Kidney capillary endothelial cell (primary cell): ENCODE measurements around the gene PLD6.

Experiments used
- DNase-seq: peaks from one replicate; pipeline ENCODE4 v3.0.0-alpha.2; 2018; ENCODE audit warnings: low spot score

Gene PLD6

DNA sequence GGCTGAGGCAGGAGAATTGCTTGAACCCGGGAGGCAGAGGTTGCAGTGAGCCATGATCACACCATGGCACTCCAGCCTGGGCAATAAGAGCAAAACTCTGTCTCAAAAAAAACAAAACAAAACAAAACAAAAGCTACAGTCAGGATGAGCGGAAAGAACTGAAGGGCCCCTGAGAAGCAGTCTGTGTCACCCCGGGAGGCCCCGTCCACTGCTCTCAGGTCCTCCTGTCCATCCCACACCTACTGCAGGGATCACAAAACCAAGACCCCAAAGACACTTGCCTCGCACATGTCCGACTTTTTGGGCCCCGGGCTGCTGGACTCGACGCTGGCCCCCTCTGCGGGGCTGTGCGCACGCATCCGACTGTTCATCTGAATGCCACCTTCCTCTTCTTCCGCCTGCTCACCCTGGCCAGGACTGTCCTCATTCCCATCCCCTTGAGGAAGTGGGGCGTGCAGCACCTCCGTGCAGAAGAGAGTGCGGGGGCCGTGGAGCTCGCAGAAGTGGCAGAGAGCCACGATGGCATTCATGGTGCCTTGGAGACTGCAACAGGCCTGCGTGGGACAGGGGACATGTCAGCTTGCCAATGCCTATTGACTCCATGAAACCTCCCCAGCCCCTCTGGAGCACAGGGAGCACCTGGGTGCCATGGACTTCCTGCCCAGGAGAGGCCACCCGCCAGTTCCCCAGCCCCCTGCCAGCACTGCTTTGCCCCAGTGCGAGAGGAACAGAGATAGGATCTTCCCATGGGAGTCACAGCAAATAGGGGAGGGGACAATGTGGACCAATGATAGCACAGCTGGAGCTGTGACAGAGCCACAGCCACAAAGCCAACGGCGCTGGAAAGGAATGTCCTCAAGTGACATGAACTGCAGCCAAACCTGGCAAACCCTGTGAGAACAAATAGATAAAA, 21.7 kb upstream of the PLD6 start:
- DNase-seq, result no peak

DNA sequence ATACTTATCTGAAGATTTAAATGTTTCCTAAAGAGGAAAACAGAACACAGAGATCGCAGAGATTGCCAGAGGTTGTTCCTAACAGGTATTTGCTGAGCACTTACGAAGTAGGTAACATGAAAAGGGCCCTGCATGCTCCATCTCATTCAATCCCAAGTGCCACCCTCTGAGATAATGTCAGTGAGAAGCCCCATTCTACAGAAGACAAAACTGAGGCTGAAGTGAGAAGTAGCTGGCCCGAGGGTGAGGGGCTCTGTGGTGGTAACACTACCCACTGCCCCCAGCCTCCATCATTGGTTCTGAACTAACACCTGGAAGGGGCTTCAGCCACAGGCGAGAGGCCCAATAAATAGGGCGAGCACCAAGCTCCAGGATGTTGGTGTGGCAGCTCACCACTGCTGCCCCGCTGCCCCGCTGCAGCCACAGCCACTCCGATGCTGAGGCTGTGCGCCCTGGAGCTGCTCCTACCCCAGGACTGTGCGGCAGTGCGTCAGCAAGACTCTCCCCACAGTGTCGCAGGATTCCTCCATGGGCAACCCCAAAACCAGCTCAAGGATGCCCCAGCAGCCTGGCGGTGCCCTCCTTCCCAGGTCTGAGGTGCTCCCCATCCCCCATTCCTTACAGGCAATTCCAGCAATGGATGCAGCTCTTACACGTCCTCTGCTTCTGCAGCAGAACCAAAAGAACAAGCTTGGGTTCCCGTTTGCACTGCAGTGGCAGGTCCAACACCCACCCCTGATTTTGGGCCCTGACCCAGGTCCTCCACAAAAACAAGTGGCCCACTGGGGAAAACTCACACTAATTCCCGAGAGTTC, 20.5 kb upstream of the PLD6 start:
- DNase-seq, result no peak

DNA sequence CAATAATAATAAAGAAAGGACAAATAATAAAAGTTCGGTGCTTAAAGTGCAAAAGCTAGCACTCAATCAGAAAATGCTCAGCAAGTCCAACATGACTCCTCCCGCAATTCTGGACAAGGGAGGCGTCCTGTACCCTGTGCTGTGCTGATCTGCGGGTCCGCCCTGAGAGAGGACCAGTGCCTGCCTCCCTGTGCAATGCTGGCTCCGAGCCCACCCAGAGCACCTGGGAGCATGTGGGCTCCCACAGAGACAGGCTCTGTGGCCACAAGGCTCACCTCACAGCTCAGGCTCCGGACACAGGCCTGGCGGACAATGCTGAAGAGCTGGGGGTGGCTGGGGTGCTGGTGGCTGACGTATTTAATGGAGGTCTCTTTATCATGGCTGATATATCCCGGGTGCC, 19.8 kb upstream of the PLD6 start:
- no peak for DNase-seq

DNA sequence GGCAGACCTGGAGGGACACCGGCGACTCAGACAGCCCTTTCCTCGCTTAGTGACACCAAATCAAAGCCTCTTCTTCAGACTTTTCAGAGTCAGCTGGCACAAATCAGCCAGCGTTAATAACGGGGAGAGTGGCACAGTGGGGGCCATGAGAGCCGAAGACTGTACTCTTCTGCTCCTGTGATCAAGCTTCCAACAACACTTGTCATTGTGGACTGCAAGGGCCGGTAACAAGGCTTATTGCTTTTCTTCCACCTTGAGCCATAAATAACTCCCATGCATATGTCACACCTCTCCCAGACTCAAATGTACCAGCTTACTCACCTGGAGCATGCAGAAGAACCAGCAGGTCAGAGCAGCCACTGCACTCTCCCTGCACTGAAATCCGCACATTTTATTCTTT, 18.0 kb upstream of the PLD6 start:
- no peak for DNase-seq

DNA sequence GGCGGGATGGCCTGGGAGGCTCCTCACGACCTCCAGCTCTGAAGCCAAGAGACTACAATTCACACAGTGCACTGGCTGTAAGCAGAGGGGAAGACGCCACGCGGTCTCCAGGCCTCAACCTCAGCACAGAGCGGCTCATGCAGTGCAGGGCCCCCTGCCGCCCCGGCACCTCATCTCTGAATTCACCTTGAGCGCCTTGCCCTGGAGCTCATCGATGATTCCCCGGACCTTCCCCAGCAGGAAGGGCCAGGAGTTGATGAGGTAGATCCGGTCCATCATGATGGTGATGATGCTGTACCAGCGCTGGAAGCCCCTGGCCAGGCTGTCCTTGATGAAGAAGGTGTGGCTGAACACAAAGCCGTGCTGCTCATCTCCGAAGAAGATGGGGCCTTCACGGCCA, 17.6 kb upstream of the PLD6 start:
- DNase-seq, result no peak

DNA sequence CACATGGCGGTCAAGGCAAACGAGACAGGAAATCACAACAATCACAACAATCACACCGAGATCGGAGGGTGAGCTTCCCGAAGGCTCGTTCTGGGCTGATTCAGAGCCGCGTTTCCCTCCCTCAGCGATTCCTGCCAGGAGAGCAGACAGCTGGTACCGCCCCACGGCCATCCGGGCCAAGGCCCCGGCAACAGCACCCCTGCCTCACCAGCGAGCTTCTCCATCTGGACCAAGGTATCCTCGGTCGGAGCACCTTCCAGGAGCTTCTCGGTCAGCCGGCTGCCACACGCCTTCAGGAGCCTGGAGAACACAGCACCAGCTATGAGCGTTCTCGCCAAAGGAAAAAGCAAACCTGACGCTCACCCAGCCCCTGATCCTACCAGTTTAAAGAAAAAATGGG, 15.2 kb upstream of the PLD6 start:
- no peak for DNase-seq

DNA sequence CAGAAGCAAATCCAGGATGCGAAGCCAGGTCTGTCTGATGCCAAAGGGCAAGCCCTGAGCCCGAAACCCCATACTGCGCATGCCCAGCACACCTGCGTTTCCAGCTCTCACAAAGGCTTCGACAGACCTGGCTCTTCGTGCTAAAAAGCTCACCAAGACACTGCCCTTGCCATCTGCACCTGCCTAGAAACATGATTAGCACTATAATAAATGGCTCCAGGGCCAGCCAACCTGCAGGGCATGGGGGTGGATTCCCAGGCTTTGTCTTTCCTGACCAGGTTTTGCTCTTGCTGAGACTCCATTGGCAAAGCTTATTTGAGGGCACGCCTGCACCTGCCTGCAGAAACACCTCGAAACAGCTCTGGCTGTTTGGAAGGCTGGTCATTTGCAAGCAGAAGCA, 14.4 kb upstream of the PLD6 start:
- no peak for DNase-seq

DNA sequence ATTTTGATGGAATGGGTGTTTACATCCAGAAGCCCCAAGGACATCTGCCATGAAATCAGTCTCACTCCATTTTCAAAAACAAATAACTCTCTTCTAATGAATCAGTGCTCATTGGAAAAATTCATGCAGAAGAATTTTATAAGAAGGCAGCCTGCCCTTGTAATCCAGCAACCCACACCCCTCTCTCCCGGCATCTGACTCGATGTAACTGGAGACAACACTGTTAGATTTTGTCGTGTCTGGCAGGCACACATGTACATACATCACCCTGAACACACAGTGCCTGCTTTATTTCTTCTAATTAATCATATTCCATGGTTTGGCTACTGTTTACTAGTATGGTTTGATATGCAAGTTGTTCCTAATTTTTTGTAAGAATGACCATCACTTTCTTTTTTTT, 11.9 kb upstream of the PLD6 start:
- no peak for DNase-seq

DNA sequence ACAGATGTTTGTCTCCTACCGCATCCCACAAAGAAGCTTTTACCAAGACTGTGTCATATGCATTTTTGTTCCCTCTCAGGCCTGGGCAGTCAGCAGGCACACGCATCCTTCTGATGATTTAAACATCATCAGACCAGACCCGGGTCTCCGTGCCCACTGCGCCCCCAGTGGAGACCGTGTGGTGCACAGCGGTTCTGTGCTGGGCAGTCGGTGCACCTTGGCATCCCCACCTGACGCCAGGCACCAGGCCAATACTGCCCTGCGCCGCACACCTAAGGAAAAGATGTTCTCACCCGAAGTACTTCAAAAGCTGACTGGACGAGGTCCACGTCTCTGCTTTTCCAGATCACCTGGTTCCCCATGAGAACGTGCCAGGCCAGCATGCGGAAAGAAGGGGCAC, 10.6 kb upstream of the PLD6 start:
- no peak for DNase-seq

DNA sequence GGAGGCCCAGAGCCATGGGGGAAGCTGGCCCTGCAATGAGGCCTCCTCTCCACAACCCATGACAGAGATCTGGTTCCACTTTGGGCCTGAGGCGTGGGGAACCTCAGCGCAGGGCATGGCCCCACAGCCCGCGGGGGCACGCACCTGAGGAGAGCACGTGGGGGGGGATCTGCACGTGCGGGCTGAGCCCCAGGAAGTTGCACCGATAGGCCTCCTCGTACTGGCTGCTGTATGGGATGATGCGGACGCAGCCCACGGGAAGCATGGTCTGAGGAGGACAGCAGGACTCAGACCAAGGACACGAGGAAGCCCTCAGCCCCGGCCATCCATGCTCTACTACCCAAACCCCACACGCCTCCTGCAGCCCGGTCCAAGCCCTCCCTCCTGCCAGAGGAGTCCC, 10.1 kb upstream of the PLD6 start:
- DNase-seq, result no peak

DNA sequence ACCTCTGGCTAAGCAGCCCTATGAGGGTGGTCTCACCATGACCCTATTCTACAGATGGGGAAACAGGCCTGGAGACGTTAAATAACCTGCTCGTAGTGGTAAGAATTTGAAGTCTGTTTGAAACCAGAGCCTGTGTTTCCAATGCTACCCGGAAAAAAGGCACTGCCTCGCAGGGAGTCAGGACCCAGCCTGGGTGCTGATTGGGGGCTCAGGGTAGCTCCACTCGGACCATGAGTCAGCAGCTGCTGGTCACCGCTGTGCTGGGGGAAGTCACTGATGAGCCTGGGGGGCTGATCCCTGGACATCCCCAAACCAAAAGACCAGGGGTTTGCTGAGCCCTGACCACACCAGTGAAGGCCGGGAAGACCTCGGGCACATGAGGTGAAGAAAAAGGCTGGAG, 9.4 kb upstream of the PLD6 start:
- no peak for DNase-seq

DNA sequence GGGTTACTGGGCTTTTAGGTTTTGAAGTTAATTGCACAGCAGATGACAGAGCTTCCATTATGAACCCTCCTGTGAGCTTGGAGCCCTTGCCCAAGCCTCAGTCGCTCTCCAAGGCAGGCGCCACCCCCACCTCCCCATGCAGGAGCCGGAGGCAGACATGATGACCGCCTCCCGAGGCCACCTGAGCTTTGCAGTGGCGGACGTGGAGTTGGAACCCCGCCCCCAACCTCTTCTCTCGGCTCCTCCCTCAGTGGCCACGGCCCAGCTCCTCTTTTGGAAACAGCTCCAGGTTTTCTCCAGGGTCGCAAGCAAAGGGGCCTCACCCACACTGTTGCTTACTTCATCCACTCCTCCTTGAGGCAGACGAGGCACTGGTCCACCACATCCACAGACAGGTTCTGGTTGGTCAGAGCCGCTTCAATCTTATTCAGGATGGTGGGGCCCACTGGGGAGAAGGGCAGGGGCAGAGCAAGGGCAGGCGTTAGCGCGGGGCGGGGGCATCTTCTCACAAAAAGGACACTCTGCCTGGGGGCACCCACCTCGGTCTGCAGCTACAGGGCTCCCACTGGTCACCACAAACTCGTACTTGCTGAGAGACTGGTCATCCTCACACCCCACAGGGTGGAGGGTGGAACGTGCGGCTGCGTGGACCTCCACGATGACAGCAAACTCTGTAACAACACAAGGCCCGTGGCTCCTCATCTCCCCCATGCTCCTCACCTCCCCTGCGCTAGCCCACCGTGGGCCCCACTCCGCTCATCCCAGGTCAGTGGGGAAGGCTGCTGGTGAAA, 8.7 kb upstream of the PLD6 start:
- DNase-seq, result no peak

DNA sequence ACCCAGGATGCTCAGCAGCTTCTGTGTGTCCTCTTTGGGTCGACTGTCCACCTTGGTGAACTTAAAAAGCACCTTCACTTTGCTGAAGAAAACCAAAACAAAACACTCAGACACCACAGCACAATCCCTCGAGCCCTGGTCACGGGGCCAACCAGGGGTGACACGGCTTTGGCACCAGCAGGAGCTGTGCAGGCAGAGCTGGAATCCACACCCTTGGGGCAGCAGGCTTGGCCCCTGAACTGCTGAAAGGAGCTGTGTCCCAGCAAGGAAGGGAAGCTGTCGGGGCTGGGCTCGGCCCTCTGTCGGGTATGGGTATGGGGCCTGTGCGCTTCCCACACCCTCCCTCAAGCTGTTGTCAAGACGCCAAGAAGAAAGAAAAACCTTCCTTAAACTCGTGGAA, 7.6 kb upstream of the PLD6 start:
- DNase-seq, result no peak

DNA sequence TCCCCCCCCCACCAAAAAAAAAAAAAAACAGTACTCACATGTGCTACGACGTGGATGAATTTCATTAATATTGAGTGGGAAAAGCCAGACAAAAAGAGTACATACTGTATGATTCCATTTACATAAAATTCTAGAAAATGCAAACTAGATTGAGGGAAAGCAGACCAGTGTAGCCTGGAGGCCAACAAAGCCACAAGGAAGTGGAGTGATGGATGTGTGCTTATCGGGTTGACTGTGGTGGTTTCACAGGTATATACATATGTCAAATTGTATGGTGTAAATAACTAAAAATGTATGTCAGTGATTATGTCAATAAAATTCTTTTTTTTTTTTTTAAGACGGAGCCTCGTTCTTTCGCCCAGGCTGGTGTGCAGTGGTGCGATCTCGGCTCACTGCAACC, 1.9 kb upstream of the PLD6 start:
- DNase-seq, result no peak

DNA sequence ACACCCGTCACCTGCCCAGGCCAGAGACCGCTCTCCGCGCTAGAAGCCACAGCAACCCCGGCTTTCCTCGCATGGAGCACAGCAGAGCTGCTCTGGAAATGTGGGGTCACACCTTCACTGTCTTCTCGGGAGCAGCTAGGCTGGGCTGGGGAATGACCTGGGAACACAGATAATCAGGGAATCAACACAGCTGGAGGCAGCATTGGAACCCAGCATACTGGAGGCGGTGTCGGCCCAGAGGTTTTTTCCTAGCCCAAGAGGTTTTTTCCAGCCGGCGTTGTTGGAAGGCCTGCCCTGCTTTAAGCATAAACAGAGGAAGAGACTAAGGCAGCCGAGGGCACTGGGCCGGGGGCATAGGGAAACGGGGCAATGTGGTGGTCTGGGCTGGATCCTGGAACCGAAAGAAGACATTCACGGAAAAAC, 791 bp upstream of the PLD6 start:
- no peak for DNase-seq

DNA sequence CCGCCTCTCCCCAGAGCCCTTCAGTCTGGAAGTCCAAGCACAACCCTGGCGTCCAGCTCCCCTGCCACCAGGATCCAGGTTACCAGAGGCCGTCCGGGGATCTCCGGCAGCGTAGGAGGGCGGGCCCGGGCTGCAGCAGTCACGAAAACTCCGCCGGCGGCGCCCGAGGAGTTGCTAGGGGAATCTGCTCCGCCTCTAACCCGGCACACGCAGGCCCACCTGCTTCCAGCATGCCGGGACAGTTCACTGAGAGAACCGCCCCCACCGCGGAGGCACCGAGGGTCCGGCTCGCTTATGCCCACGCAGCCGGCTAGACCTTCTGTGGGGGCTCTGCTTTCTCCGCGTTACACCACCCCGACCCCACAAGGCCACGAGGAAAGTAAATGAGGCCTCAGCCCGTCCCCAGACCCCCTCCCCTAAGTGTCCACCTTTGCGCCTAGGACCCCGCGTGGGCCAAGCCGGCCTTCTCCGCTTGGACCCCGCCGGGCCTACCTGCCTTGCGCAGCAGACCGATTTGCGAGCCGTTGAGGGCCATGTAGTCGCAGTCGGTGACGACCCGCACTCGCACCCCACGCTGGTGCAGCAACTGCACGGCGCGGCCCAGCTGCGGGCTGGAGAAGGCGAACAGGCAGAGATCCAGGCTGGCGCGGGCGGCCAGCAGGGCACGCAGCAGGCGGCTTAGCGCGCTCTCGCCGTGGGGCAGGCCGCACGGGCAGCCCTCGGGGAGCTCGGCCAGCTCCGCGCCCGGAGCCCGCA, 587 bp downstream of the PLD6 start:
- no peak for DNase-seq

DNA sequence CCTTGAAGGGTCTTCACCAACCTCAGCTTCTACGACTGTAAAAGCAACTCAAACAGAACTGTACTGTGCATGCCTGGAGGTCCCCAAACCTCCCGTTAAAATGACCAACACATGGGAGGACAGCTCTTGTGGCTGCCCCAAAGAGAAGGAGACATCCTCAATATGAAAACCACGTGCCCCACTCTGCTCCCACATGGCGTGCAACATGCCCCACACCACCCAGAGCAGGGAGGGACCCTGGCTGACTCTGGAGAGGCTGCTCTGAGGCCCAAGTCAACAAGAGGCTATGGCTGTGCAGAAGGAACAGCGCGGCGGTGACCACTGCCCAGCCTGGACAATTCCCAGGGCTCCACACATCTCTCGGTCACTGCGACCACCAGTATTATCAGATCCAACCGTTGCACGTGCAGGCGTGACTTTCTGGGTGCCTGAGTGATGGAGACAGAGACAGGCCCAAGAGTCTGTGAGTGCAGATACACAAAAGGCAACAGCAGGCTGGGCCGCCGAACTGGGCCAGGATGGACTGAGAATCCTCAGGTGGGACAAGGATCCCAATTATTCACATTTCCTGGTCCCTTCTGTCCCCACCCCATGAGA, 1.4 kb downstream of the PLD6 start:
- no peak for DNase-seq

DNA sequence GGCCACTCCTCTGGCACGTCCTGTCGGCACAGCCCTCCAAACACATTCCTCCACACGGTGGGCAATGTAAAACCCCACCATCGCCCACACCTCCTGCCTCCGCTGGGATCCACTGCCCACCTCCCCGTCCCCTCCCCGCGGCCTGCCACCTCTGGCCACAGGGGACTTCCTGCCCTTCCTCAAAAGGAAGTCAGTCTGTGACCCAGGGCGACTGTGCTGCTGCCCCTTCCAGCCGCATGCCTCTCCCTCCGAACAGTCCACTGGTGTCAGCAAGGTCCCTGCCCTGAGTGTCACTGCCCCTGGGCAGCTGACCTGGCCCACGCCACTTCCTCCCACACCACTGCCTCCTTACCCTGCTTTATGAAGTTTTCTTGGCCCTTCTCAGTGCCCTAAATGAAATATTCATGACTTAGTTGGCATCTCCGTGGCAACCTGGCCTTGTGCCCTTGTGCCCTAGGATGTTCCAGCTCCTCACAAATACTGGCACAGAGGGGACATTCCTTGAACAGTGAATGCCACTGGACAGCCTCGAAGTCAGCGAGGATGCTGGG, 2.0 kb downstream of the PLD6 start:
- DNase-seq, result no peak

DNA sequence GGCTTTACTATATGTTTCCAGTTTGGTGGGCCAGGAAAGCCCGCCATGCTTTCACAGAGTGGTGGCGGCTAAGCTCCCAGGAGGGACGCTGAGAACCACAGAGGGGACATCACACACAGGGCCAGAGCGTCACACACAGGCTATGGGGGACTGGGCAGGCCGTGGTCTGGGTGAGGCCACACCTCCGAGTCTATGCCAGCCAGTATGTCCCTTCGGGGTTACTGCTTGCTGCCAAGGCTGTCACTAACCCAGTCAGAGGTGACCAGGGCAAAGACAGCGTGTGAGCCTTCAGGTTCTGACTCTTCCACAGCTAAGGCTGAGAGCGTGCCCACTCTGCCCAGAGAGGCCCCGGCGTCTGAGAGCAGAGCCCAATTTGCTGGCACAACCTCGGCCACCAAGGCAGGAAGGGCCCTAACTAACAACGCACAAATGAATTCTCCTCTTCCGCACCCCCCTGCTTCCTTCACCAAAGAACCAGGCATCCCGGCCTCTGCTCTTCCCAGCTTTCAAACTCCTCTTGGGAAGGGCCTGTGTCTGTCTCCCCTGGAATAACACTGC, 2.9 kb downstream of the PLD6 start:
- no peak for DNase-seq

DNA sequence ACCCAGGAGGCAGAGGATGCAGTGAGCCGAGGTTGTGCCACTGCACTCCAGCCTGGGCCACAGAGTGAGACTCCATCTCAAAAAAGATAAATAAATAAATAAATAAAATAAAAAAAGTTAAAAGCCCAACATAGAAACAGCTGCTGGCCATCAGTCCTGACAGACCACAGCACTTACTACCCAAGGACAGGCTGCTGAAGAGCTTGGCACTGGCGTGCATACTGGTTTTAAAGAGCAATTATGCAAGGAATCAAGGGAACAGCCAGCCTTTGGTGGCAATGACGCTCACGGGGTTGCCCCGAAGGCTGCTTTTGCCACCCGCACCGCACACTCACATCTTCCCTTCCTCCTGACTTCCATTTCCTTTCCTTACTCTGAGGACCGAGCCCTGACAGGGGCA, 4.2 kb downstream of the PLD6 start:
- no peak for DNase-seq

DNA sequence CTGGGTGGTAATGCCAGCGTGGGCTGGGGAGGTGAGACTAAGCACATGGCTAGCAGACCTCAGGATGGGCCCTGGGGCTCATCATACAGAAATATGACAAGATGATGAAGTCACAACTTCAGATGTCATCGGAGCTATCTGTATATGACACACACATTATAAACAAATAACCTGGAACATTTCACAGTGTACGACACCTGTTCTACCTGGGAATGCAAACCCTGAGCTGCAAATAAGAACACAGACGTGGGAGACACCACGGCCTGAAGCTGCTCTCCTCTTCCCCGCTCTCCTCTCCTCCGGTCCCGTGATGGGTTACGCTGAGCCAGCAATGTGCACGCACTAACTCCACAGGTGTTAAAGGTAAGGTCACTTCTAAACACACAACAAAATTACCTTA, 4.9 kb downstream of the PLD6 start:
- no peak for DNase-seq
